B cell (primary cell): ENCODE measurements around the gene CEACAM19. TPM values are rescaled to one million over a fixed set of nuclear protein-coding genes. Genes with fewer than 3 reads are reported as not detected.

Experiments used
- ATAC-seq: fragments of 200-7000 bp; cut with Tn5 transposase; one replicate; pipeline ENCODE4 v1.10.0; 2021; ENCODE audit warnings: low read depth, mild to moderate bottlenecking, moderate number of reproducible peaks, moderate library complexity
- CTCF ChIA-PET: fragments of 350-600 bp; sonication (Branson Sonifier 250); formaldehyde crosslinking; loops from one replicate; lab custom pipeline; 2021; ENCODE audit warnings: antibody characterized with exemption, inconsistent platforms; lab: Charles Lee
- POLR2A ChIA-PET: fragments of 350-600 bp; sonication (Branson Sonifier 250); formaldehyde crosslinking; loops from one replicate; lab custom pipeline; 2021; ENCODE audit warnings: antibody characterized with exemption; lab: Charles Lee
- DNase-seq: peaks from one replicate; pipeline ENCODE4 v3.0.0; 2013
- H2AFZ ChIP-seq: 2 replicates; pipeline ENCODE4 v1.6.1; 2012; ENCODE audit warnings: mild to moderate bottlenecking, low read depth, low read length; ENCODE audit not compliant: insufficient read depth, poor library complexity, severe bottlenecking
- H3K27ac ChIP-seq, 2 donors: 1 replicate in 1 of 2; 2 replicates in 1 of 2; pipeline ENCODE4 v1.5.1; 2012 to 2013; ENCODE audit warnings: low read length in 2 of 2, mild to moderate bottlenecking in 2 of 2, moderate library complexity in 1 of 2
- H3K27me3 ChIP-seq, 4 experiments: fragments of 200-600 bp in 1 of 4; sonication (generic) in 1 of 4; replicated peaks in 1 of 4; 1 replicate in 2 of 4; 2 replicates in 2 of 4; pipeline versions ENCODE4 v1.6.1 to v1.7.0; 2013 to 2016; ENCODE audit warnings: low read length in 3 of 4, mild to moderate bottlenecking in 2 of 4, mixed read lengths in 1 of 4, moderate library complexity in 1 of 4; ENCODE audit not compliant: insufficient read depth in 4 of 4, control insufficient read depth in 3 of 4; ENCODE audit errors: control extremely low read depth in 1 of 4
- H3K36me3 ChIP-seq, 2 experiments: replicated peaks in 1 of 2; 1 replicate in 1 of 2; 2 replicates in 1 of 2; pipeline versions ENCODE4 v1.6.1 to v1.7.1; 2013; ENCODE audit warnings: low read length in 1 of 2; ENCODE audit not compliant: insufficient read depth in 2 of 2, control insufficient read depth in 1 of 2; ENCODE audit errors: control extremely low read depth in 1 of 2, extremely low read depth in 1 of 2
- H3K4me1 ChIP-seq, 2 donors: fragments of 200-600 bp in 1 of 2; sonication (generic) in 1 of 2; 1 replicate in 1 of 2; 2 replicates in 1 of 2; pipeline versions ENCODE4 v1.5.1 to v1.6.1; 2013 to 2017; ENCODE audit warnings: low read length in 2 of 2; ENCODE audit not compliant: control insufficient read depth in 2 of 2, insufficient read depth in 2 of 2
- H3K4me2 ChIP-seq: replicated peaks from 2 replicates; pipeline ENCODE3; 2012; ENCODE audit warnings: mild to moderate bottlenecking, low read depth, low read length; ENCODE audit not compliant: poor library complexity, severe bottlenecking
- H3K4me3 ChIP-seq, 5 experiments: fragments of 200-600 bp in 1 of 5; sonication (generic) in 1 of 5; 1 replicate in 3 of 5; 2 replicates in 2 of 5; pipeline versions ENCODE4 v1.5.1 to v1.7.0; 2011 to 2016; ENCODE audit warnings: low read length in 4 of 5, mild to moderate bottlenecking in 4 of 5, low read depth in 2 of 5, control low read depth in 1 of 5, moderate library complexity in 1 of 5; ENCODE audit not compliant: insufficient read depth in 1 of 5; ENCODE audit errors: control extremely low read depth in 1 of 5, extremely low read depth in 1 of 5
- H3K79me2 ChIP-seq: fragments of 200-600 bp; sonication (generic); one replicate; pipeline ENCODE4 v1.6.0; 2016; ENCODE audit warnings: low read length; ENCODE audit not compliant: control insufficient read depth, insufficient read depth
- H3K9ac ChIP-seq: fragments of 200-600 bp; sonication (generic); 2 replicates; pipeline ENCODE4 v1.6.1; 2017; ENCODE audit warnings: mild to moderate bottlenecking, low read length, moderate library complexity
- H3K9me3 ChIP-seq, 3 donors: one replicate each; pipeline versions ENCODE4 v1.6.1 to v1.7.1; 2013; ENCODE audit warnings: low read length in 2 of 3; ENCODE audit not compliant: control insufficient read depth in 2 of 3, insufficient read depth in 1 of 3; ENCODE audit errors: control extremely low read depth in 1 of 3
- H4K20me1 ChIP-seq: 2 replicates; pipeline ENCODE4 v1.6.0; 2012; ENCODE audit warnings: mild to moderate bottlenecking, low read length; ENCODE audit not compliant: insufficient read depth, control insufficient read depth, poor library complexity, severe bottlenecking
- H3K27ac Mint-ChIP-seq: one replicate; pipeline ENCODE4 v1.8.0; 2021; ENCODE audit warnings: mixed read lengths
- H3K27me3 Mint-ChIP-seq: one replicate; pipeline ENCODE4 v1.8.0; 2021; ENCODE audit warnings: mixed read lengths
- H3K4me1 Mint-ChIP-seq: one replicate; pipeline ENCODE4 v1.8.0; 2021; ENCODE audit warnings: mixed read lengths
- H3K4me3 Mint-ChIP-seq: one replicate; pipeline ENCODE4 v1.8.0; 2021; ENCODE audit warnings: mixed read lengths
- H3K9me3 Mint-ChIP-seq: one replicate; pipeline ENCODE4 v1.8.0; 2022; ENCODE audit warnings: mixed read lengths; ENCODE audit not compliant: insufficient read depth
- CTCF ChIP-seq: fragments of 200-600 bp; IDR thresholded peaks from one replicate; pipeline ENCODE4 v1.8.0; 2022; ENCODE audit warnings: antibody characterized with exemption, mild to moderate bottlenecking
- EZH2 ChIP-seq: IDR thresholded peaks from 2 replicates; pipeline ENCODE4 v1.6.1; 2012; ENCODE audit warnings: borderline replicate concordance, low read depth, mild to moderate bottlenecking, moderate library complexity, low read length; ENCODE audit not compliant: insufficient read depth, poor library complexity, severe bottlenecking
- WGBS: methylation state at CpG from one replicate; pipeline ENCODE4 v1.1.5; 2013; ENCODE audit warnings: missing lambda C conversion rate; ENCODE audit not compliant: insufficient coverage; 5-methylcytosine and 5-hydroxymethylcytosine counted together
- intact Hi-C: fragments of 100-400 bp; cut with micrococcal nuclease; formaldehyde crosslinking; loops from one replicate; pipeline ENCODE4 v1.10.0; 2022
- polyA plus RNA-seq: library from polyadenylated mRNA; depleted of rRNA; stranded (reverse); fragments of >200 nt; gene quantifications from 2 replicates; pipeline ENCODE4 v1.2.3, GENCODE V29; 2012
- total RNA-seq, 2 donors: library from RNA; stranded (reverse); fragments of 120-200 nt in 1 of 2; gene quantifications; 1 replicate in 1 of 2; 2 replicates in 1 of 2; pipeline versions ENCODE4 v1.2.3 to v1.2.4, GENCODE V29; 2013 to 2022

CEACAM19 gene
- total and polyA plus RNA-seq, 2 donors (not counting 1 experiment from before 2014, with no cell fraction given): not detected

- Mint-ChIP-seq H3K27me3 (peaks cover 5% of the 10 kb centered on the region), H3K4me1 (no peaks in the 10 kb centered on the region), H3K27ac (no peak overlapping the region), H3K9me3 (peaks cover 2% of the 10 kb centered on the region), H3K4me3 (no peak overlapping the region)
- TF ChIP-seq EZH2: no peak
- CTCF ChIA-PET: interaction anchor here (0.9 to 1.4 kb wide), 2 partner anchors 15 to 17 kb away, joined by 3 read pairs; no protein-coding TSS in a partner anchor
- Histone ChIP-seq H3K27me3 (no peaks in the 10 kb centered on the region), H3K4me2 (no peak overlapping the region), H3K36me3 (no peaks in the 10 kb centered on the region), H3K79me2 (no peaks in the 10 kb centered on the region), H3K9me3 (peaks cover 0 to 8% (median 0%) of the 10 kb centered on the region in 3 donors), H2AFZ (no peak overlapping the region), H3K27ac (no peak overlapping the region), H4K20me1 (no peaks in the 10 kb centered on the region), H3K4me1 (no peaks in the 10 kb centered on the region), H3K9ac (no peak overlapping the region), H3K4me3 (no peak overlapping the region)
- intact Hi-C loops: no loop called here
- POLR2A ChIA-PET: no interaction called here
- WGBS: 83% methylated on average over 1 of the region's 1 CpG
- no peak for ATAC-seq
- no peak for DNase-seq
Observed at GRCh38 chr19:44672226-44672625, 944 bp downstream of the CEACAM19 start.

- H3K27me3 Mint-ChIP-seq: peaks cover 5% of the 10 kb centered on the region
- CTCF ChIA-PET: interaction anchor here (0.7 kb wide), 1 partner anchor 80 kb away, joined by 3 read pairs; no protein-coding TSS in a partner anchor
- H3K27ac Mint-ChIP-seq: no peak overlapping the region
- no peaks in the 10 kb centered on the region for H3K4me1 ChIP-seq
- peaks cover 2% of the 10 kb centered on the region for H3K9me3 Mint-ChIP-seq
- H3K27ac ChIP-seq: no peak overlapping the region
- TF ChIP-seq CTCF (no peak), EZH2 (no peak)
- H4K20me1 ChIP-seq: no peaks in the 10 kb centered on the region
- WGBS: no CpG with 5 or more reads among the region's 4 CpGs
- no peak overlapping the region for H3K4me2 ChIP-seq
- no peak overlapping the region for H3K4me3 ChIP-seq
- H3K9ac ChIP-seq: no peak overlapping the region
- H3K27me3 ChIP-seq: no peaks in the 10 kb centered on the region
- no peaks in the 10 kb centered on the region for H3K4me1 Mint-ChIP-seq
- POLR2A ChIA-PET: no interaction called here
- intact Hi-C loops: no loop called here
- no peak overlapping the region for H3K4me3 Mint-ChIP-seq
- ATAC-seq (no peak), DNase-seq (no peak)
- H3K36me3 ChIP-seq: no peaks in the 10 kb centered on the region
- H3K79me2 ChIP-seq: no peaks in the 10 kb centered on the region
- H3K9me3 ChIP-seq: peaks cover 0 to 8% (median 0%) of the 10 kb centered on the region in 3 donors
- H2AFZ ChIP-seq: no peak overlapping the region
Observed at GRCh38 chr19:44673510-44673909, 2.2 kb downstream of the CEACAM19 start.
